HG02840 (cell line): ENCODE measurements around the gene CMBL.
"Not testable (repeated sequence)": the region's sequence is repeated elsewhere in the genome, so short reads cannot be mapped to it uniquely, and the experiment has no call there.

Source experiments
- ATAC-seq: cut with Tn5 transposase; IDR thresholded peaks from one replicate; pipeline ENCODE4 v1.9.1; 2021; ENCODE audit warnings: mild to moderate bottlenecking, moderate library complexity, moderate number of reproducible peaks; ENCODE audit not compliant: unreplicated experiment, low FRiP score

The CMBL gene

GRCh38 chr5:10310835-10311570 is 3.3 kb upstream of the CMBL start:
- not testable (repeated sequence) for ATAC-seq

GRCh38 chr5:10310066-10310779 is 2.5 kb upstream of the CMBL start:
- ATAC-seq: no peak

- ATAC-seq: no peak
These were observed 1.1 kb upstream of the CMBL start for GRCh38 chr5:10308844-10309243.

GRCh38 chr5:10306806-10307205 is 896 bp downstream of the CMBL start:
- no peak for ATAC-seq

- ATAC-seq: no peak
These were observed 1.6 kb downstream of the CMBL start for GRCh38 chr5:10306114-10306513.

GRCh38 chr5:10304932-10305331 is 2.8 kb downstream of the CMBL start:
- no peak for ATAC-seq

GRCh38 chr5:10303699-10304170 is 4.0 kb downstream of the CMBL start:
- no peak for ATAC-seq

- no peak for ATAC-seq
These were observed 4.5 kb downstream of the CMBL start for GRCh38 chr5:10303201-10303600.

GRCh38 chr5:10301842-10302610 is 5.7 kb downstream of the CMBL start:
- ATAC-seq: no peak

GRCh38 chr5:10301266-10301665 is 6.4 kb downstream of the CMBL start:
- no peak for ATAC-seq

- no peak for ATAC-seq
These were observed 7.5 kb downstream of the CMBL start for GRCh38 chr5:10300246-10300645.

GRCh38 chr5:10297646-10298204 is 10.0 kb downstream of the CMBL start:
- no peak for ATAC-seq

GRCh38 chr5:10295619-10296326 is 11.9 kb downstream of the CMBL start:
- no peak for ATAC-seq

GRCh38 chr5:10293907-10294662 is 13.6 kb downstream of the CMBL start:
- no peak for ATAC-seq

GRCh38 chr5:10291692-10292339 is 15.9 kb downstream of the CMBL start:
- no peak for ATAC-seq

GRCh38 chr5:10290438-10290837 is 17.3 kb downstream of the CMBL start:
- no peak for ATAC-seq

GRCh38 chr5:10289991-10290390 is 17.7 kb downstream of the CMBL start:
- no peak for ATAC-seq

GRCh38 chr5:10289353-10289752 is 18.3 kb downstream of the CMBL start:
- no peak for ATAC-seq

- no peak for ATAC-seq
These were observed 19.0 kb downstream of the CMBL start for GRCh38 chr5:10288592-10289219.
